HG03025 (cell line): ENCODE measurements around the gene VAPB.

Experiments used
- ATAC-seq: cut with Tn5 transposase; IDR thresholded peaks from one replicate; pipeline ENCODE4 v1.9.1; 2021; ENCODE audit warnings: mild to moderate bottlenecking, moderate library complexity; ENCODE audit not compliant: unreplicated experiment, low FRiP score

Gene VAPB

DNA sequence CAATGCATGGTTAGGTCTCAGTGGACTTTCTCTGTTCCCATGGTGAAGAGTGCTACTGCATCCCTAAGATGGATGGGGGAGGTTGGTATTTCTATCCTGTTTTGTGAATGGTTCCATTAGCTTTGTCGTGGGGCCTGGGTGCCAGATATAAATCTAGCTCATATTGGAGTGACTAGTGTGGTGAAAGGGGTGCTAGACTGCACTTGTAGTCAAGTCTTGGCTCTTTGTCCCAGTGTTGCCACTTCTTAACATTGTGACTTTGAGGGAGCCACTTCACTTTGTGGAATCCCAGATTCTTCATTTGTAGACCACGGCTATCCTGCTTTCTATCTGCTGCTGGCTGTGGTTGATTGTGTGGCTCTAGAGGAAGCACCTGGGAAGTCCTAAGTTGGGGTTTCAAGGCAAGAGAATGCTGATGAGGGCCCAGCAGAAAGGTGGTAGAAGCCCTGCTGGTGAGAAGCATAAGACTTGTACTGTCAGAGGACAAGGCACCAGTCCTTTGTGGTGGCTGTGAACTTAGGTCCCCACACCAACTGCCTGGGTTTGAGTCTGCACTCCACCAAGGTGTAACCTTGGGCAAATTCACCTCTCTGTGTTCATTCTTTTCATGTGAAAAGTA, 44.1 kb downstream of the VAPB start:
- no peak for ATAC-seq

DNA sequence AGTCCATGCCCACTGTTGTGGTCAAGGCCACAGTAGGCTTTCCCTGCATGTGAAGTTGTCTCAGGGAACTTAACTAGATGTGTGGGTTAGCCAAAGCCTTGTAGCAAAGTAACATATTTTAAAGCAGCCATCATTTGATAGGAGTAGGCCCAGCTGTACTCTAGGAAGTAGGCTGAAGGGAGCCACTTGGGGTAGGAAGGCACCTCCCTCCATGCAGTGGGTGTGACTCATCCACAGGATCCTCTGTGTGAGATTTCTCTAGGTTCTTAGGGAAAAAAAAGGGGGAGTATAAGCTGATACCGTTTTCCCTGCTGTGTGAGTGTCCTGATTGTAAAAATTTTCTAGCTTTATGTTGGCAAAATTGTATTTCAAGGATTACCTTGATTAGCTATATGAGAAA, 44.7 kb downstream of the VAPB start:
- no peak for ATAC-seq

DNA sequence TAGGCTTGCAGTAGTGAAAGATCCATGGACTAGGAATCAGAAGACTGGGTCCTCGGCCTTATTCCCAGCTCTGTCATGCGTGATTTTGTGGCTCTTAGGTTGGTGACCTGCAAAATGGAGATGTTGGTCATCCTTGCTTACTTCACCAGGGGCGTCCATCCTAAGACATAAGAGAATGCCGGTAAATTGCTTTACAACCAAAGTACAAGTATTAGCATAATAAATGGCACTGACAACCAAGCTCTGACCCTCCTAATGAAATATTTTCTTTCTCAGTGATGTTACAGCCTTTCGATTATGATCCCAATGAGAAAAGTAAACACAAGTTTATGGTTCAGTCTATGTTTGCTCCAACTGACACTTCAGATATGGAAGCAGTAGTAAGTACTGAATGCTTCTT, 45.3 kb downstream of the VAPB start:
- ATAC-seq: no peak

DNA sequence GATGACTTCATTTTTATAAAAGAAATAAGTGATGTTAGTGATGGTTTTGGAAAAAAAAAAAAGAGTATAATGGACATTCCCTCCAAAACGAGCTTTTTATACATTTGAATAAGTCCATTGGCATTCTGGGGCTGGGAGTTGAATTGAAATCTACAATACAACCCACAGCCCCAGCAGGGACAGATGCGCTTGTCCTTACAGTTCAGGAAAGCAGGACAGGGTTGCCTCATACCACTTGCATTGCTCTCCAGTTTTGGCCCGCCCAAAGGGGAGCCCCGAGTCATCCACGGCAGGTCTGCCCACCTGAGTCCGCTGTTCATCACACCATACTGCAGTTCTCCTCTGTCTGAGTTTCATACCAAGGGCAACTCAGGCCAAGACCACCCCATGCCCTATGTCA, 46.2 kb downstream of the VAPB start:
- ATAC-seq: no peak

DNA sequence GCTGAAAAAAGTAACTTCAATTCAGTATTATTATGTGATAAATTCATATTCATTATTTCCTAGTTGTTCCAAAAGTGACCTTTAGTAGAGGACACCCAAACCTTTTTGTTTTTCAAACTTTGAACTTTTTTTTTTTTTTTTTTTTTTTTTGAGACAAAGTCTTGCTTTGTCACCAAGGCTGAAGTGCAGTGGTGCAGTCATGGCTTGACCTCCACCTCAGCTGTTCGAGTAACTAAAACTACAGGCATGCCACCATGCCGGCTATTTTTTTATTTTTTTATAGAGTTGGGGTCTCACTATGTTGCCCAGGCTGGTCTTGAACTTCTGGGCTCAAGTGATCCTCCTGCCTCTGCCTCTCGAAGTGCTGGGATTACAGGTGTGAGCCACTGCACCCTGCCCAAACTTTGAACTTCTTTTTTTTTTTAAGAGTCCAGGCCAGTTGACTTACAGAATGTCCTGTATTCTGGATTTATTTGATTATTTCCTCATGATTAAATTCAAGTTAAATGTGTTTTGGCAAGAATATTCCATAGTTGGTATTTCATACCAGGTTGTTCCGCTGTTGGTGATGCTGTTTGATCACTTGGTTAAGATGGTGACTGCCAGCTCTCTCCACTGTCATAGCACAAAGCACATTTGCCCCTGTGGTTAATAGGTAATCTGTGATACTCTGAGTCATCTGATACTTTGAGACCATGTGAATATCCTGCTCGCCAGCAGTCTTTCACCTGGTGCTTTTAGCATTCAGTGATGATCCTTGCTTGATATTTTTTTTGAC, 48.0 kb downstream of the VAPB start:
- ATAC-seq: no peak

DNA sequence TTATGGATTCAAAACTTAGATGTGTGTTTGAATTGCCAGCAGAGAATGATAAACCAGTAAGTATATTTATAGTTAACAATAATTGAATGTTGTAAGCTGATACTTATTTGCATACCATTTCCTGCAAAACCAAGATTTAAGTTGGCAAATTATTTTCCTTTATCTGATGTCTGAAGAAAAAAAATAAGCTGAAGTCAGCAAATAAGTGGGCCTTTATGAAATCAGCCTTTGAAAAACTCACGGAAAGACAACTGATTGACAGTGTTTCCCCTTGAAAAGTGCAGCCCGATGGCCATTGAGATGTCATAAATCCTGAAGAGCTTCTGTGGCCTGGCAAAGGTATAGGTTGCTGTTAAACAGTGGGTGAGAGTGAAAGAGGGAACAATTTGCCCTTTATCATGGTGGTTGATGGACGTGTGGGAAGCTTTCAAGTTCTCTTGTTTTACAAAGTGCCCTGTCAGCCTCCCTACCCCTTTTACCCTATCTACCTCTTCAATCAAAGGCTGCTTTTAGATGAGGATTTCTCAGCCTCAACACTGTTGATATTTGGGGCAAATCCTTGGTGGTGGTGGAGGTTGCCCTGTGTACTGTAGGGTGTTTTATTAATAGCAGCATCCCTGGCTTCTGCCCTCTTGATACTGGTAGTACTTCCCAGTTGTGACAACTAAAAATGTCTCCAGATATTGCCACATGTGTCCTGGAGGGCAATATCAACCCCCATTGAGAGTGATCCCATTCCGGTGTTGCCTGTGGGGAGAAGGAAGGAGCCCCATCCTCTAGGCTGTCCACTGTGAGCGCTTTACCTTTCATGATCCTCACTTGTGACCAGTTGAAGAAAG, 50.2 kb downstream of the VAPB start:
- ATAC-seq: no peak

DNA sequence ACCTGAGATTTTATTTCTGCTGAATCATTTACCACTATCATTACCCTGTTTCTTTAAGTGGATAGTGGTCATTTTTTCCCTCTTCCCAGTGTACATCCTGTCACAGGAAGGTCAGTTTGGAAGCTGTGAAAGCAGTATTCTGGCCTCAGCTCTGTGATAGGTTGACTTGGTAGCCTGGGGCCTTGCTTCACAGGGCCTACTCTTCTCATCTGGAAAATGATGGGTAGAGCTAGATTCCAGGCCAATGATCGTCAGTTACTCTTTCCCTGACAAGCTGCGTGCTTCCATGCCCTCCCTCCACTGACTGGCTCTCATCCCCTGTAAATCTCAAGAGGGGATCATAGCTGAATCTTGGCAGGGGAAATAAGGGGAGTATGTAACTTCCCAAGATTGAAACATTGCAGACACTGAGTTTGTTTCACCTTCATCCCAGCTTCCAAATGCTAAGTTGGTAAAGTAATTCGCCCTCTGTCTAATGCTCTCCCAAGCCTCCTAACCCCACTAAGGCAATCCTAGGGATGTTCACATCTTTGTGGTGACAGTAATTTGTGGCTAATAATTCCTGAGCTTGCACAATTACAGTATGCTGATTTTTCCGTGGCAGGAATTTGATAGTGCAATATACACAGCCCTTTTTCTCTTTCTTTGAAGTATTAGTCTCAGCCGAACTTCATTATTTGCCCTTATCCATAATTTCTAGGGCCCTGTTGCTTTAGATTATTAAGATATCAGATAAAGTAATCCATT, 51.2 kb downstream of the VAPB start:
- ATAC-seq: no peak

DNA sequence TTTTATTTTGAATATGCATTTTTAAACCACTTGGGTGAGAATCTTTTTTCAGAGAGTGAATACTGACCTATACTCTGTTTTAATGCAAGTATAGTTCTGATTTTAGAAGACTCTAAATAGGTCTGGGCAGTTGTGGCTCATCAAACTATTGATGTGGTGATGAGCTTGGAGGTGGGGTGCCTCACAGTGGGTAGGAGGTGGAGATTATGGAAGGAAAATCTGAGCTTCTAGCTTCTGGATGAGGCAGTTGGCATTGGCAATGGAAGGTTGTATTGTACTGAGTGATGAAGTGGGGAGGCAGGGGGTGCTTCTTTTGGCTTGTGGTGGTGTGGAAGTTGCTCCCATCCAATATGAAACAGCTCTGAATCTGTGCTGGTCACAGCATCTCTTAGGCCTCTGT, 52.7 kb downstream of the VAPB start:
- ATAC-seq: no peak

DNA sequence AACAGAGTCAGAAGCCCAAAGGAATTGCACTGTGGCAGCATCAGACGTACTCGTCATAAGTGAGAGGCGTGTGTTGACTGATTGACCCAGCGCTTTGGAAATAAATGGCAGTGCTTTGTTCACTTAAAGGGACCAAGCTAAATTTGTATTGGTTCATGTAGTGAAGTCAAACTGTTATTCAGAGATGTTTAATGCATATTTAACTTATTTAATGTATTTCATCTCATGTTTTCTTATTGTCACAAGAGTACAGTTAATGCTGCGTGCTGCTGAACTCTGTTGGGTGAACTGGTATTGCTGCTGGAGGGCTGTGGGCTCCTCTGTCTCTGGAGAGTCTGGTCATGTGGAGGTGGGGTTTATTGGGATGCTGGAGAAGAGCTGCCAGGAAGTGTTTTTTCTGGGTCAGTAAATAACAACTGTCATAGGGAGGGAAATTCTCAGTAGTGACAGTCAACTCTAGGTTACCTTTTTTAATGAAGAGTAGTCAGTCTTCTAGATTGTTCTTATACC, 55.8 kb downstream of the VAPB start:
- ATAC-seq: no peak

DNA sequence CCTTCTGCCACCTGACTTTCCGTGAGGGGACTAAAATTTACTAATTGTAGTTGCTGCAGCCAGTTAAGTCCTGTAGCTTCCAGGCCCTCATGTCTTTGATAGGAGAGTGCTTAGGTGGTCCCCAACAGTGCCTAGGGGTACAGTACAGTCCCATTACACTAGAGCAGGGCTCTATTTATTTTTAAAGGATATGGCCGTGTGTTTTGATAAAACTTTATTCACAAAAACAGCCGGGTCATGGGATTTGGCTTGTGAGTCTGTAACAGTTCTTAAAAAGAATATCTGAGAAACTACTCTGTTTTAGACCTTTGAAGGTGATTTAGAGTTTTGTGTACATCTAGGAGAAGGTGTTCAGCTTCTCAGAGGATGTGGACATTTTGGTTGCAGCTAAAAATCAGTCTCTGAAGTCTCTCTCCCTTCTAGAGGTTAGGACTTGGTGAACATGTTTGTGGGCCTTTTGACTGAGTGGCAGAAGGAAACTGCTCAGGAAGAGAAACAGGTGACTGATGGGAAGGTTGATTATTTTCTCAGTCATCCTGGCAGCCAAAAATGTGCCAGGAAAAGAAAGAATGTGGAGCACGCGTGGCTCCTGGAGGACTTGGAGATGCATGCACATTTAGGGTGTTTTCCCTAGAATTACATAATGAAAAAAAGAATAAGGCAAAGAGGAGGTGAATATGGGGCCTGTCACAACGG, 57.4 kb downstream of the VAPB start:
- ATAC-seq: no peak

DNA sequence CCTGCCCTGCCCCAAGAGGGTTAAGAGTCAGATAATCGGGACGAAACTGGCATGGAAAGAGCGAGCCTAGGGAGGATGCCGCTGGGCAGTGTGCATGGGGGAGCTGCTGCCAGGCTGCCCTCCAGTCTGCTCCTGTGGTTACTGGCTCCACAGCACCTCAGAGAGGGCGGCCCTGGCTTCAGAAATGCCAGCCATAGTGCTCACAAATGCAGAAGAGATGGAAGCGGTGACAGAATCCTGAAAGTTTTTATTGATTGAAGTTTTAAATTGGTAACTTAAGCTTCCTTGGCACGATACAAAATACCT, 57.9 kb downstream of the VAPB start:
- ATAC-seq: no peak

DNA sequence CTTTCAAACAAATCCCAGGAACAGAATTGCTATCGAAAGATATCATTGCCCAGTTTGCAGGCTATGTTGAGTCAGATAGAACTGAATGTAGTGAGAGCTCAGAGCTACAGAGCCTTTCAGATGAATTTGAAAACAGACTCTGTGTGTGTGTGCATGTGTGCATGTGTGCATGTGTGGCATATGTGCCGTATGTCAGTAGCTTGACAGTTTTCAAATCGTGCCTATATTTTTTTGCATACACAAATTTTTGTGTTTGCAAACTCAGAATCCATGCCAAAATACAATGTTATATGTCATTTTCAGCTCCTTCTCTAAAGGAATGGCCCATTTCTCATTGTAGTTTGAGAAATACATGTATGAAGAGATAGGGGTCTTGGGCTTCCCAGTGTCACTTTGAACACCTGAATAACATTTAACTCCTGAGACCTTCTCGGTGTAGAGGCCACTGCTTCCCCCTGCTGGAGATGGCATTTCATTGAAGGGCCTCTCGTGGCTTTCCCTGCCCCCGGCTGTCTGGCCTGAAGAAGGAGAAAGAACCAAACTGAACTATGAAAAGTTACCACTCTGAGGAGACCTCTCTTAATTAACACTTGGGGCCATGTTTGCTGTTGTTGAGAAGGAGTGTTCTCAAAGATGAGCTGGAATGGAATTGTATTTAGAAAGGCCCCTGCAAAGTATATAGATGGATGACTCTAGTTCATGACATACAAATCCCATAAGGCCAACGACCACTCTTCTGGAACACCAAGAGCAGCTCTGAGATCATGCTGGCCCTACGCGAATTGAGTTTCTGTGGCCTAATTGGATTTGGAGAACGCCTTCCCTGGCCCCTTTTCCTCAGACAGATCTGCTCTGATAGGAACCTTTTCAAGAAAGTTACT, 58.7 kb downstream of the VAPB start:
- no peak for ATAC-seq

DNA sequence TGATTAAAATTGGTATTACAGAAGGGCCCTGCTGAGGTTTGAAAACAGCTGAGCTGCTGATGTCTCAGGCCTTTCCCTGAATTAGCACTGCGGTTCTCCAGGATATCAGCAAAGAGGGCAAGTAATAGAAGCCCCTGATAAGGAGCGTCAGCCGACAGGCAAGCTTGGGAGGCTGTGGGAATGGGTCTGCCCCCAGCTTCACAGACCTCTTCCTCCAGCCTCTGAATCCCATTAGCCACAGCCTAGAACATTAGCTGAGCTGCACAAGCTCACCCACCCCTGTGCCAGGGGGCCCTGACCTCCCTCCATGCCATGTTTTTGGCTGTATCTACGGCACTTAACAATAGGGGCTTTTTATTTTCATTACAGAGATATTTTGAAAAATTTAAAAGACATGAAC, 59.9 kb downstream of the VAPB start:
- no peak for ATAC-seq

DNA sequence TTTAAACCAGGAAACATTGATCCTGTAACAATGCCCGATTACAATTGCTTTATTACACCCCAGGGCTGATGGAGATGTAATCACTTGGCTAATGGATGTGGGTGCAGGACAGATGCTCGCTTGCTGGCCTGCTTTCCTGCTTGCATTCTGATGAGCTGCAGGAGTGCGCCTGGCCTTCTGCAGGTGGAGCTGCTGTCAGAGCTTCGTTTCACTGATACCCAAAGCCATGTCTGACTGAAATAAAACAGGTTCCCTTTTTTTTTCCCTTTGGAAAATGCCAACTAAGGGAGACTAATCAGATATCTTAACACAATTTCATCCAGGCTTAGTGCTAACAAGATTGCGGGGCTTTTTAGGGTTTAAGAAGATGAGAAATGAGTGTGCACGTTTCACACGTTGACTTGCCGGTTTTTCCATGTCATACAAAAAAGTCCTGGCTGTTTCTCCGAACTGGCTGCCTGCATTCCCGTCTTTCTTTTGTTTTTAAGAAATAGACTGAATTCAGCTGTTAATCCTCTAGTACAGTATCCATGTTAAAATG, 60.7 kb downstream of the VAPB start:
- no peak for ATAC-seq

DNA sequence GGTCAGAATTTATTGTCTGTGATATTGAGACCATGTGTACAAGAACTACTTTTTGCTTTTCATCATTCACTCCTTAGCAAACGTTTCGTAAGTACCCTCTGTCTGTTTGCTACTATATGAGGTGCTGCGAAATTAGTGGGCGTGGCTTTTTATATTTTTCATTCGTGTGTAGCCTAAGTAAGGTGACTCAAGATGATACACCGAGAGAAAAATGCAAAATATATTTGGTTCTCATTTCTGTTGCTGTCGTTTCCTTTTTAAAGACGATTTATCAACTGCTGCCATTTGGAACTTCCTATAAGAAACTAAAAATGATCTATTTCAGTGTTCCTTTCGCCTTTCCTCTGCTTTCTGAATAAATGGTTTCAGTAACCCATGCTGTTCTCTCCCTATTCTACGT, 61.2 kb downstream of the VAPB start:
- no peak for ATAC-seq

DNA sequence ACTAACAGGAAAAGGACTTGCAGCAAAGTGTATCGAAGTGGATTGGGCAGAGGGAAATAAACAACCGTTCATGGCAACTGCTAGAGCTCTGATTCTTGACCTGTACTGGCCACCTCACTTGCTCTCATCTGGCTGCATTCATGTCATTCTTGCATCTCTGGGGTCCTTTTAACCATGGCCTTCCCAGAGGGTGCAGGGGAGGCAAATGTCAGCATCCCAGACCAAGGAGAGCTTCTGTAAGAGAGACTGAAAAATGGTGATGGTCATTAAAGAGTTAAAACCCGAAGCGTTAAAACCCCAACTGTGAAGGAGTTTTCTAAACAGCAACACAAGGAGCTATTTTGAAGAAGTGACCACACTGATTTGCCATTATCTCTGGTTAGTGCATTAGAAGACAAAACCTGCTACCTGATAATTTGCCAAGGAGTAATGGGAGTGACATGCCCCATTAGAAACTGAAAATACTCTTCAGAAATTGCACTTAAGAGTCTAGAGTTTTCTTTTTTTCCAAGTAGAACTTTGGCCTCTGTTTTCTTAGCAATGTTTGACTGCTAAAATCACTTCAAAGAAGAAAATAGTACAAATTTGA, 63.7 kb downstream of the VAPB start:
- no peak for ATAC-seq

DNA sequence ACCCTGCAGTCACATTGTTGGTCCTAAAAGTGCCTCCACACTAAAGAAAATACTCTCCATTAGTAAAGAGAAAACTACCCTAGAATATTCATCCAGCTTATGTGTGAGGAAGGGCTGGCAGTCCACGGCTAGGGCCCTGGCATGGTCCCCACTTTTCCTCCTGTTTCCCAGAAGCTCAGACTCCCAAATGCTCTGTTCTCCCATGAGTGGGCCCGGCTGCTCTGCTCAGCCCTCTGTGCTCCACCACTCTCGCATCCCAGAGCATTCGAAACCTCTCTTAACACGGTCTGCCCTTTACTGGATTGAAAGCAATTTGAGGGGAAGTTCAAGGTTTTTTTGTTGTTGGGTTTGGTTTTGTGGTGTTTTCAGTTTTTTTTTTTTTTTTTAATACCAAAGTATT, 64.4 kb downstream of the VAPB start:
- ATAC-seq: no peak

DNA sequence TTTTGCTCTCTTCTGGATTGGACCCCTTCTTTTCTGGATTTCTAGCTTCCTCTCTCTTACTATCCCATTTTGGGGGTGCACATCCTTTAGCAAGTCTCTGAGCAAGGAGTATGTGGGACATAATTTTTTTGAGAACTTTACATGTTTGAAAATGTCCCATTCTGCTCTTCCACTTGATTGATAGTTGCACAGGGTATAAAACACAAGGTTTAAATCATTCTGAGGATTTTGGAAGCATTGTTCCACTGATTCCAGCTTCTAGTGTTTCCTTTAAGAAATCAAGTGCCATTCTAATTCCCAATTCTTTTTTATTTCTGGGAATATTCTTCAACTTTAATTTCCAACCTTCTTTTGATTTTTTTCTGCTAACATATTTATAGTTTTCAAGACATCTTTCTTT, 65.4 kb downstream of the VAPB start:
- ATAC-seq: no peak
